ENCODE measurements around the gene SKIC3.

The SKIC3 gene

DNA sequence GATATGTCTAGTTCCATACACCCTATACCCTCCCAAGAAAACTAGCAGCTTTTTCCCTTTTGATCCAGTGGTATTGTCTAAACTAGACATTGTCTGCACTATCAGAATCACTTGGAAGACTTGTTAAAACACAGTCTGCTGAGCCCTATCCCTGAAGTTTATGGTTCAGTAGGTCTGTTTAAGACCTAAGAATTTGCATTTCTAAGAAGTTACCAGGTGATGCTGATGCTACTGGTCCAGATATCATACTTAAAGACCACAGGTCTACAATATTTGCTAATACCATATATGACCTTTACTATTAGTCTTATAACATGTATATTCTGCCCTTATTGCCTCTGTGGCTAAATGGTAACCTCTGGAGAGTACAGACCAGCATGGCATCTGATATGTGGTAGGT lies 23.3 kb downstream of the SKIC3 start:
- no peak for DNase-seq (ENCODE audit: low read depth)

- DNase-seq (ENCODE audit: low read depth): no peak
Measured at GRCh38 chr5:95530416-95530815, 24.4 kb downstream of the SKIC3 start.

DNA sequence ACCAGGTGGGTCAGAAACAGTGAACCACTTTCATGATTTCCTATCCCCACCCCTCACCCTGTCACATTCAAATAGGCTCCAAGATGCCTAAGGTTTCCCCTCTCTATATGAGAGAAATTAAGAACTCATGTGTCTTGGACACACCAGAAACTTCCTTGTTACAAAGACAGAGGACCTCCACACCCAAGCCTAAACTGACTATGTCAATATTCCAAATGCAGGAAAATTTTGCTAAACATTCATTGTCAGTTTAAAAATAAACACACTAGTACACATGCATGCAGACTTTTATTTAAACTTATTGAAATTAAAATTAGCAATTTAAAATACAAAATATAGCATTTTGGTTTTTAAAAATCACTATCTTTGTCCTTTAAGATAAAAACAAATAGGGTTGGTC lies 26.2 kb downstream of the SKIC3 start:
- DNase-seq (ENCODE audit: low read depth): no peak

GRCh38 chr5:95526871-95527270 lies 27.9 kb downstream of the SKIC3 start:
- DNase-seq (ENCODE audit: low read depth): no peak

DNA sequence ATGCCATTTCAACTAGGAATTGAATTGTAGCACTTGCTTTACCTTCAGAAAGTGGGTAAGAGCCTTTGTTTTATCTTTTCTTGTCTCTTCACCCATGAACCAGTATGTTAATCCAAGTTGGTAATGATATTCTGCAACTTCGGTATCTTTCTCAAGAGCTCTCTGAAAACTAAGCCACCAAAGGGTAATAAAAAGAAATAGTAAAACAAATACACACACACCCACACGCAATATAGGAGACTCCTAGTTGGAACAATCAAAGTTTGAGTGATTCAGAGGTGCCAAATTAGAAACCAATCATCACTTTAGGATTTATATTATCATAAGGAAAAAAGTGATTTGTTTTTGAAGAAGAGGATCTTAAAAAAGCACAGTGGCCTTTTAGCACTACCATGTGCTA lies 30.4 kb downstream of the SKIC3 start:
- DNase-seq (ENCODE audit: low read depth): no peak

DNA sequence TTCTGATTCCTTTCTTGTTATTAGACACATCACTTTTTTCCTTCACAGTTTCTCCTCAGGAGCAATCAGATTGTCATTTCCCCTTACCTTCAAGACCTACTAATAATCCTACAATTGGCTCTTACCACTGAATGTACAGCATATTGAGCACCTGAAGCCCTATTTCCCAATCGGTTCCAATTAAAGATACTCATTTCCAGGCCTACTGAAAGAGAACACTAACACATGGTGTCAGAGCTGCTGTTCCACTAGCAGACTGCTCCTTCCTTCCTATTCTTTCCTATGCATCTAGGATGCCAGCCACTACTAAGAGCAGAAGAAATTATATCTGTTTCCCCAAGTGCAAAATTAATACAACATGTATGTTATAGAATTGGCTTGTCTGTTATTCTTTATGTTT lies 34.6 kb downstream of the SKIC3 start:
- no peak for DNase-seq (ENCODE audit: low read depth)

- no peak for DNase-seq (ENCODE audit: low read depth)
Measured at GRCh38 chr5:95519681-95520080, 35.1 kb downstream of the SKIC3 start.

DNA sequence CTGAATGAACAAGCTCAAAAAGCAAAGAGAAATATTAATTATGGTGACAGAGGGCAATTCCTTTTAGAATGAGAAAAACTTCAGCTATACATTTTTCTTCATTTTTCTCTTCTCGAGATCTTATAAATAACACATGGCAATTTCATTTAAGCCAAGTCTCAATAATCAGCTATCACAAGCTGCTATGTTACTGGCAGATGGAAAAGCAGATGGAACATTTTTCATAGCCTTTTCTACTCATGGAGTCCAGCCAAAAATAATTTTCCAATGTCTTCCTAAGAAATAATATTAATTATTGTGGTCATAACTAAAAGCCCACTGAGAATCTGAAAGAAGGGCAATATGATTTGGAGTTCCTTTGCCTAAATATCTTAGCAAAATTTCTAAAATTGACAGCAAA lies 35.6 kb downstream of the SKIC3 start:
- DNase-seq (ENCODE audit: low read depth): no peak

GRCh38 chr5:95518417-95518816 lies 36.4 kb downstream of the SKIC3 start:
- DNase-seq (ENCODE audit: low read depth): no peak

DNA sequence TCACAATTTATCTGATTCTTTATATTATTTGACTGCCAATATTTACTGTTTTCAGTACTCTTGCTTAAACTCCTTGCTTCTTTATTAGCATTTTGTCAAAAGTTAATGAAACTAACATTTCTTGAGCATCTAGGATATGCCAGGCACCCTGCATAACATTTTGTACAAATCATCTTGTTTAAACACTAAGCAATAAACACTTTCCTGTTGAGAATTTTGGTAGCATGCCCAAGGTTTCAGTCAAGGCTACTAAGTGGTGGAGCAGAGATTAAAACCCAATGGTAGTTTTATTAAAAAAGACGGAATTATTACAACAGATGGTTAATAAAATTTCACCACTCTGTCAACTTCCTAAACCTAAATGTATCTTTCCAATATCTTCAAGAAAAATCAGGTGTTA lies 43.2 kb downstream of the SKIC3 start:
- DNase-seq (ENCODE audit: low read depth): no peak

DNA sequence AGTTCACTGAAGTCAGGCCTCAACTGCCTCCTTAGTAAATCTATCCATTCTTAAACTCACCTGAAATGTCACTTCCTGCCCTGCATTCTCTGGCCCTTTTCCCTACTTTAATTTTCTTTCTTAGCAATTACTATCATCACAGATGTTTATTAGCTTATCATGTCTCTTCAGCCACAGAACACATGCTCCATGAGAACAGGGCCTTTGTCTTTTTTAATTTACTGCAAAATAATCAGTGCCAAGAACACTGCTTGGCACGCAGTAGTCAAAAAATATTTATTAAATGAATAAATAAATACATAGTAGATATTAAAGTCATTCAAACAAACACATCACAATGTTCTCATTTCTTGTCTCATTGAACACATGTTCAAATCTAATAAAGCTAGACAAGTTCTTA lies 46.2 kb downstream of the SKIC3 start:
- no peak for DNase-seq (ENCODE audit: low read depth)

Data from stimulated activated CD8-positive, alpha-beta memory T cell treated with anti-CD3 and anti-CD28 coated beads, Interleukin-7, amount 100 ng/mL, for 24 hours (primary cell).